H1 (cell line): Measurements from ENCODE around the gene ADGRF5. TPM values are rescaled to one million over a fixed set of nuclear protein-coding genes. Genes with fewer than 3 reads are reported as not detected.

Experiments used
- CTCF ChIA-PET: fragments of 300-600 bp; sonication (Branson Sonifier 250); formaldehyde crosslinking; loops from one replicate; lab custom pipeline; 2021; ENCODE audit not compliant: partially characterized antibody; lab: Charles Lee
- POLR2A ChIA-PET: fragments of 300-600 bp; sonication (Branson Sonifier 250); formaldehyde crosslinking; loops from one replicate; lab custom pipeline; 2021; ENCODE audit warnings: inconsistent platforms; ENCODE audit not compliant: partially characterized antibody; lab: Charles Lee
- DNase-seq, 2 experiments: peaks; one replicate each; pipeline versions ENCODE4 v3.0.0 to v3.0.0-alpha.2; 2010 to 2022; ENCODE audit warnings: low spot score in 2 of 2, low read depth in 1 of 2, mixed read lengths in 1 of 2
- FAIRE-seq: peaks from 2 replicates; lab custom pipeline; 2011; peaks lifted over from hg19 to GRCh38; lab: Jason Lieb, UNC
- H2AFZ ChIP-seq: 2 replicates; pipeline ENCODE4 v1.8.1; 2012; ENCODE audit warnings: low read length, inconsistent platforms
- H2AK5ac ChIP-seq: 2 replicates; pipeline ENCODE4 v1.6.1; 2013; ENCODE audit warnings: low read depth, low read length
- H2BK120ac ChIP-seq: replicated peaks from 2 replicates; pipeline ENCODE3; 2013; ENCODE audit warnings: low read depth, low read length, inconsistent platforms
- H2BK12ac ChIP-seq: 2 replicates; pipeline ENCODE4 v1.6.1; 2013; ENCODE audit warnings: low read depth, low read length
- H2BK15ac ChIP-seq: 2 replicates; pipeline ENCODE4 v1.6.1; 2013; ENCODE audit warnings: low read length
- H2BK20ac ChIP-seq: 2 replicates; pipeline ENCODE4 v1.6.1; 2013; ENCODE audit warnings: low read length
- H2BK5ac ChIP-seq: 2 replicates; pipeline ENCODE4 v1.6.1; 2013; ENCODE audit warnings: low read depth, low read length
- H3K14ac ChIP-seq: 2 replicates; pipeline ENCODE4 v1.6.1; 2013; ENCODE audit warnings: inconsistent platforms; ENCODE audit not compliant: insufficient read length
- H3K18ac ChIP-seq: 2 replicates; pipeline ENCODE4 v1.6.1; 2013; ENCODE audit warnings: low read length; ENCODE audit errors: extremely low read depth
- H3K23ac ChIP-seq: 2 replicates; pipeline ENCODE4 v1.6.1; 2013; ENCODE audit warnings: inconsistent platforms; ENCODE audit not compliant: insufficient read length
- H3K23me2 ChIP-seq: 2 replicates; pipeline ENCODE4 v1.6.1; 2013; ENCODE audit warnings: low read depth, low read length
- H3K27ac ChIP-seq: 2 replicates; pipeline ENCODE4 v1.6.1; 2011; ENCODE audit warnings: low read depth, low read length, inconsistent platforms
- H3K27me3 ChIP-seq, 4 experiments: replicated peaks in 1 of 4; 1 replicate in 1 of 4; 2 replicates in 3 of 4; pipeline versions ENCODE4 v1.6.1 to v1.8.1; 2011 to 2013; ENCODE audit warnings: low read length in 3 of 4, mild to moderate bottlenecking in 3 of 4, inconsistent platforms in 2 of 4, mixed read lengths in 2 of 4, moderate library complexity in 1 of 4; ENCODE audit not compliant: control insufficient read depth in 3 of 4, insufficient read depth in 3 of 4; ENCODE audit errors: extremely low read depth in 1 of 4
- H3K36me3 ChIP-seq, 4 experiments: 2 replicates each; pipeline versions ENCODE4 v1.6.1 to v1.8.1; 2011 to 2013; ENCODE audit warnings: mild to moderate bottlenecking in 4 of 4, low read length in 3 of 4, moderate library complexity in 2 of 4, control low read depth in 1 of 4, inconsistent platforms in 1 of 4; ENCODE audit not compliant: insufficient read depth in 4 of 4, control insufficient read depth in 2 of 4
- H3K4ac ChIP-seq: replicated peaks from 2 replicates; pipeline ENCODE3; 2013; ENCODE audit warnings: low read length, low read depth, mixed read lengths, inconsistent platforms; ENCODE audit not compliant: insufficient read length
- H3K4me1 ChIP-seq, 4 experiments: replicated peaks in 1 of 4; 1 replicate in 1 of 4; 2 replicates in 3 of 4; pipeline versions ENCODE4 v1.6.1 to v1.8.1; 2011 to 2013; ENCODE audit warnings: low read length in 3 of 4, inconsistent platforms in 2 of 4, mixed read lengths in 1 of 4; ENCODE audit not compliant: insufficient read depth in 4 of 4, control insufficient read depth in 3 of 4
- H3K4me2 ChIP-seq, 2 experiments: 2 replicates each; pipeline versions ENCODE4 v1.6.1 to v1.8.1; 2011 to 2013; ENCODE audit warnings: low read depth in 2 of 2, low read length in 2 of 2, control low read depth in 1 of 2, inconsistent platforms in 1 of 2, mild to moderate bottlenecking in 1 of 2; ENCODE audit not compliant: insufficient read depth in 1 of 2
- H3K4me3 ChIP-seq, 4 experiments: fragments of 200-600, 300-600 bp in 1 of 4; sonication (generic), shearing (Covaris generic), sonication (Bioruptor Twin) in 1 of 4; 2 replicates each; pipeline versions ENCODE4 v1.5.1 to v1.8.1; 2011 to 2016; ENCODE audit warnings: low read length in 4 of 4, low read depth in 3 of 4, control low read depth in 2 of 4, inconsistent platforms in 2 of 4, mild to moderate bottlenecking in 2 of 4, mixed read lengths in 1 of 4, moderate library complexity in 1 of 4; ENCODE audit not compliant: insufficient read depth in 2 of 4; ENCODE audit errors: extremely low read depth in 1 of 4
- H3K56ac ChIP-seq: replicated peaks from 2 replicates; pipeline ENCODE3; 2013; ENCODE audit warnings: low read depth, mild to moderate bottlenecking, mixed read lengths, low read length, inconsistent platforms; ENCODE audit not compliant: insufficient read length
- H3K79me1 ChIP-seq: 2 replicates; pipeline ENCODE4 v1.6.1; 2013; ENCODE audit warnings: low read depth, low read length, control low read depth
- H3K79me2 ChIP-seq, 2 experiments: 2 replicates each; pipeline versions ENCODE4 v1.6.1 to v1.8.1; 2012 to 2013; ENCODE audit warnings: low read length in 2 of 2, mild to moderate bottlenecking in 2 of 2, inconsistent platforms in 1 of 2; ENCODE audit not compliant: insufficient read depth in 2 of 2, control insufficient read depth in 1 of 2
- H3K9ac ChIP-seq, 4 experiments: replicated peaks in 1 of 4; 1 replicate in 1 of 4; 2 replicates in 3 of 4; pipeline versions ENCODE4 v1.6.1 to v1.8.1; 2011 to 2013; ENCODE audit warnings: low read depth in 3 of 4, low read length in 3 of 4, control low read depth in 2 of 4, mild to moderate bottlenecking in 2 of 4, moderate library complexity in 2 of 4, inconsistent platforms in 1 of 4; ENCODE audit errors: extremely low read depth in 1 of 4
- H3K9me3 ChIP-seq, 2 experiments: 2 replicates each; pipeline versions ENCODE4 v1.6.1 to v1.8.1; 2012 to 2013; ENCODE audit warnings: mild to moderate bottlenecking in 2 of 2, moderate library complexity in 2 of 2, control low read depth in 1 of 2, inconsistent platforms in 1 of 2, low read depth in 1 of 2, low read length in 1 of 2, mixed read lengths in 1 of 2; ENCODE audit not compliant: insufficient read depth in 2 of 2
- H4K20me1 ChIP-seq, 2 experiments: replicated peaks in 1 of 2; 2 replicates each; pipeline versions ENCODE3 to v1.8.1; 2011 to 2013; ENCODE audit warnings: inconsistent platforms in 2 of 2, low read length in 2 of 2, mild to moderate bottlenecking in 1 of 2; ENCODE audit not compliant: insufficient read depth in 2 of 2, control insufficient read depth in 1 of 2
- H4K5ac ChIP-seq: 2 replicates; pipeline ENCODE4 v1.6.1; 2013; ENCODE audit warnings: low read length, low read depth, mixed read lengths, inconsistent platforms; ENCODE audit not compliant: insufficient read length
- H4K8ac ChIP-seq: 2 replicates; pipeline ENCODE4 v1.8.0; 2013; ENCODE audit warnings: mild to moderate bottlenecking, moderate library complexity, low read length, inconsistent platforms; ENCODE audit not compliant: insufficient read depth; ENCODE audit errors: extremely low read depth
- H4K91ac ChIP-seq: replicated peaks from 2 replicates; pipeline ENCODE3; 2013; ENCODE audit warnings: low read length, mixed read lengths, inconsistent platforms; ENCODE audit not compliant: insufficient read length
- CHD1 ChIP-seq: IDR thresholded peaks from 2 replicates; pipeline ENCODE4 v1.6.1; 2012; ENCODE audit warnings: low read depth, low read length, improper control_type of control experiment
- HDAC6 ChIP-seq: IDR thresholded peaks from one replicate; pipeline ENCODE4 v1.7.1; 2012; ENCODE audit warnings: low read depth, mild to moderate bottlenecking, inconsistent platforms, low read length, moderate library complexity
- RFX5 ChIP-seq: IDR thresholded peaks from 2 replicates; pipeline ENCODE4 v1.6.1; 2011; ENCODE audit warnings: low read depth, low read length, improper control_type of control experiment, borderline replicate concordance
- RXRA ChIP-seq: IDR thresholded peaks from 2 replicates; pipeline ENCODE4 v1.6.1; 2011; ENCODE audit warnings: low read depth, mild to moderate bottlenecking, low read length, moderate library complexity; ENCODE audit not compliant: insufficient read depth
- SIRT6 ChIP-seq: IDR thresholded peaks from one replicate; pipeline ENCODE4 v1.7.1; 2012; ENCODE audit warnings: low read length, inconsistent platforms
- SP2 ChIP-seq: IDR thresholded peaks from 2 replicates; pipeline ENCODE4 v1.6.1; 2012; ENCODE audit warnings: mild to moderate bottlenecking, low read length, inconsistent platforms
- WGBS, 2 experiments: shearing (Covaris generic) in 1 of 2; methylation state at CpG; one replicate each; pipeline versions ENCODE4 v1.1.6 to v1.1.7; 2013 to 2015; ENCODE audit warnings: low lambda C conversion rate in 2 of 2, mixed read lengths in 2 of 2, inconsistent platforms in 1 of 2, low coverage in 1 of 2, missing lambda C conversion rate in 1 of 2; ENCODE audit not compliant: insufficient replicate concordance in 2 of 2, insufficient coverage in 1 of 2, insufficient read length in 1 of 2; ENCODE audit errors: extremely low coverage in 1 of 2, missing lambda C conversion rate in 1 of 2; 5-methylcytosine and 5-hydroxymethylcytosine counted together
- polyA plus RNA-seq, 7 experiments: library from polyadenylated mRNA; depleted of rRNA in 3 of 7; stranded (reverse) in 5 of 7; unstranded in 2 of 7; fragments of >200 nt in 5 of 7; fragments of 200-250 nt in 2 of 7; gene quantifications; 1 replicate in 5 of 7; 2 replicates in 1 of 7; 4 replicates in 1 of 7; pipeline versions ENCODE4 v1.2.1 to v1.2.3, GENCODE V29; 2011 to 2013; ENCODE audit warnings: missing spikeins in 2 of 7, mixed read lengths in 2 of 7
- total RNA-seq: library from RNA; stranded (reverse); fragmentation: NEBNext Ultra II Directional; extraction: Animal tissue kit (Norgen Biotek cat#: 25700); gene quantifications from 2 replicates; pipeline ENCODE4 v1.2.1, GENCODE V29; 2021

ADGRF5 gene
- total and polyA plus RNA-seq, 2 of the 8 experiments (the other 6 are each of a cell fraction or from before 2014, with no cell fraction given): 0.06 TPM; not detected in 1

- H2BK15ac ChIP-seq: no peak overlapping the region
- no peak overlapping the region for H4K5ac ChIP-seq
- DNase-seq: no peak
- no peak overlapping the region for H3K14ac ChIP-seq
- no peak for TF ChIP-seq RXRA
- TF ChIP-seq SP2: no peak
- TF ChIP-seq SIRT6: no peak
- no peak for TF ChIP-seq HDAC6
- no peak for TF ChIP-seq RFX5
- TF ChIP-seq CHD1: no peak
- no peak overlapping the region for H3K9ac ChIP-seq
- H3K27ac ChIP-seq: no peak overlapping the region
- no peaks in the 10 kb centered on the region for H3K79me2 ChIP-seq
- CTCF ChIA-PET: no interaction called here
- no peaks in the 10 kb centered on the region for H3K36me3 ChIP-seq
- H3K9me3 ChIP-seq: no peaks in the 10 kb centered on the region
- no peak overlapping the region for H3K4me2 ChIP-seq
- H4K91ac ChIP-seq: no peak overlapping the region
- H3K4ac ChIP-seq: no peak overlapping the region
- no peak overlapping the region for H3K56ac ChIP-seq
- H2BK120ac ChIP-seq: no peak overlapping the region
- no peak overlapping the region for H3K4me3 ChIP-seq
- no peak for FAIRE-seq
- no peak overlapping the region for H2BK5ac ChIP-seq
- no peaks in the 10 kb centered on the region for H3K4me1 ChIP-seq
- H4K8ac ChIP-seq: no peak overlapping the region
- H2AK5ac ChIP-seq: no peak overlapping the region
- H3K23ac ChIP-seq: no peak overlapping the region
- no peaks in the 10 kb centered on the region for H4K20me1 ChIP-seq
- no peak overlapping the region for H2BK20ac ChIP-seq
- 0 out of 2 replicates have a peak overlapping the region, but pooled peaks have one; percentile 68 for H2AFZ ChIP-seq
- POLR2A ChIA-PET: no interaction called here
- H3K18ac ChIP-seq: no peak overlapping the region
- no peaks in the 10 kb centered on the region for H3K79me1 ChIP-seq
- no peaks in the 10 kb centered on the region for H3K27me3 ChIP-seq
- 85% methylated on average over 2 of the region's 2 CpGs; no CpG with 5 or more reads in 1 of the 2 experiments for WGBS, 2 experiments
- H3K23me2 ChIP-seq: no peaks in the 10 kb centered on the region
- H2BK12ac ChIP-seq: no peak overlapping the region
These were observed 92.8 kb downstream of the ADGRF5 start for GRCh38 chr6:46828939-46829338.
